ENCODE data around the gene POLE.

DNA sequence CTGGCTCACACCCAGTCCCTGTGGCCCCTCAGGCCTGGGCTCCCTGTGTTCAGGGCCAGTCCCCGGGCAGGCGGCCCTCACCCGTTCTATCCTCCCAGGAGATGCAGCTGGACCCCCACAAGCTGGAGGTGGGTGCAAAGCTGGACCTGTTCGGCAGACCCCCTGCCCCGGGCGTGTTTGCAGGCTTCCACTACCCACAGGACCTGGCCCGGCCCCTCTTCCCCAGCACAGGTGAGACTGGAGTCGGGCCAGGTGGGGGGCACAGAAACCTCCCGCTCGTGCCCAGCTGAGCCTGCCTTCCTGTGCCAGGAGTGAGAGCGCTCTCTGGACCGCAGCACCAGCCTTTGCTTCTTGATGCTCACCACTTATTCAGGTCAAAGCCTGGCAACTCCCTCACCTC, 110.4 kb downstream of the POLE start:
- TF ChIP-seq EZH2 (IDR thresholded peaks at IDR 0.05): no peak
- TF ChIP-seq POLR2AphosphoS5 (IDR thresholded peaks at IDR 0.05; ENCODE audit: borderline replicate concordance, low read depth, low read length): no peak
- TF ChIP-seq FOXP2 (optimal IDR thresholded peaks at IDR 0.05; ENCODE audit: control extremely low read depth, extremely low read length, insufficient read depth): no peak

All from SK-N-MC (cell line).